GM06990 (cell line): ENCODE data around the gene CPSF7.

Experiments
- DNase-seq: peaks from one replicate; pipeline ENCODE4 v3.0.0-alpha.2; 2011; ENCODE audit not compliant: insufficient read length; ENCODE audit errors: extremely low read depth
- H3K27me3 ChIP-seq: replicated peaks from 2 replicates; pipeline ENCODE4 v1.6.0; 2011; ENCODE audit warnings: low read length; ENCODE audit not compliant: control insufficient read depth, insufficient read depth
- H3K36me3 ChIP-seq: 2 replicates; pipeline ENCODE4 v1.5.1; 2011; ENCODE audit warnings: low read length; ENCODE audit not compliant: control insufficient read depth, insufficient read depth
- H3K4me3 ChIP-seq: replicated peaks from 2 replicates; pipeline ENCODE4 v1.5.1; 2011; ENCODE audit warnings: low read depth, mild to moderate bottlenecking, control low read depth, low read length
- CTCF ChIP-seq: IDR thresholded peaks from 2 replicates; pipeline ENCODE4 v1.5.1; 2011; ENCODE audit warnings: low read length, control low read depth, mild to moderate bottlenecking, inconsistent platforms; ENCODE audit not compliant: insufficient read depth, poor library complexity, severe bottlenecking

Gene CPSF7

GRCh38 chr11:61429691-61430582 lies at the start of gene CPSF7, which contains the start of gene SDHAF2:
Gene CPSF7 (minus strand): TSS chr11:61429975. CDS start chr11:61429235, 740 bp downstream.
Gene SDHAF2 (plus strand): TSS chr11:61430124. CDS start chr11:61430147, 23 bp downstream.
- Histone ChIP-seq H3K36me3 (peaks cover 8% of the 10 kb centered on the region), H3K4me3 (peak within 1 kb of the TSS; percentile 99), H3K27me3 (no peaks in the 10 kb centered on the region)
- peak; percentile 98 for DNase-seq
- no peak for TF ChIP-seq CTCF

GRCh38 chr11:61477727-61478148 lies 48.0 kb upstream of the CPSF7 start:
- peak; percentile 32 for DNase-seq

GRCh38 chr11:61477126-61477525 lies 47.4 kb upstream of the CPSF7 start:
- Histone ChIP-seq H3K27me3 (no peaks in the 10 kb centered on the region), H3K36me3 (no peaks in the 10 kb centered on the region; the same call in 1 of the 2 replicates), H3K4me3 (no peak overlapping the region)
- TF ChIP-seq CTCF: no peak
- no peak for DNase-seq

More at GRCh38 chr11:61477727-61478148, 48.0 kb upstream of the CPSF7 start:
- Histone ChIP-seq H3K36me3 (no peaks in the 10 kb centered on the region; the same call in 1 of the 2 replicates), H3K4me3 (no peak overlapping the region), H3K27me3 (no peaks in the 10 kb centered on the region)
- peak; percentile 91 for TF ChIP-seq CTCF

GRCh38 chr11:61476371-61476770 lies 46.6 kb upstream of the CPSF7 start:
- no peak for DNase-seq
- Histone ChIP-seq H3K4me3 (no peak overlapping the region), H3K27me3 (no peaks in the 10 kb centered on the region), H3K36me3 (no peaks in the 10 kb centered on the region; the same call in 1 of the 2 replicates)
- TF ChIP-seq CTCF: no peak

GRCh38 chr11:61475433-61475832 lies 45.7 kb upstream of the CPSF7 start:
- H3K27me3 ChIP-seq: no peaks in the 10 kb centered on the region
- no peak overlapping the region for H3K4me3 ChIP-seq
- H3K36me3 ChIP-seq: no peaks in the 10 kb centered on the region; the same call in 1 of the 2 replicates
- no peak for TF ChIP-seq CTCF
- DNase-seq: no peak
